HG02870 (cell line): ENCODE results near the gene ALDH3B1.

Experiments used
- ATAC-seq: cut with Tn5 transposase; IDR thresholded peaks from one replicate; pipeline ENCODE4 v1.9.1; 2021; ENCODE audit warnings: mild to moderate bottlenecking, moderate library complexity; ENCODE audit not compliant: unreplicated experiment

The ALDH3B1 gene

DNA sequence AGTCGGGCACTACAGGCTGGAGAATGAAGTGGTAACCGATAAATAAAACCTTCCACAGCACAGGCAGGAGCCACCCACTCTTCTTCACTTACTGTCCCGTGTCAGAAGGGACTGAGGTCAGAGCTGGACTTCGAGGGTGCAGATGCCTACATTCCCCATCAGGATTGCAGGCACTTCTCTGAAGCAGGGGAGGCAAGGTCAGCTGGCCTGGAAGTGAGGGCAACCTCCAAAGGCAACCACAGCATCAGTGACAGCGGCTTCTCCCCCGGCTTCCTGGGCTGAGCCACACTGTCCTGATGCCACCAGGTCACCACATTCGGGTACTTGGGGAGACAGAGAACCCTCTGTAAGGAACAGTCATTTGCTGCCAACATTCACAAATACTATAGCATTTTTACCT lies 51.4 kb downstream of the ALDH3B1 start:
- no peak for ATAC-seq

DNA sequence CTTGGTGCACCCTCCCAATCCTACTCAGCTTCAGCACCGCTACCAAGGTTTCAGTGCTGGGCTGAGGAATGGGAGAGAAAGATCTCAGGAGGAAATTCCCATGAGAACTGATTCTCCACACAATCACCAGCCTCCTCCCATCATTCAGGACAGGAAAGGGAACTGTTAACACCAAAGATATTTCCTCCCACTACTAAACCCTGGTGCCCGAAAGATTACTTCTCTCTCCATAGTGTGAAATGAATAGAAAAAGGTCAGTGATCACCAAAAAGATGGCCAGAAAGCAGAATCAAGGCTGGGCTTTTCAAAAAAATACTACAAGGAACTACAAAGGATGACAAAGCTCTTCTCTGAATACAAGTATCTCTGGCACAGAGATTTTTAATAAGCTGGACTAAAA lies 54.8 kb downstream of the ALDH3B1 start:
- no peak for ATAC-seq

DNA sequence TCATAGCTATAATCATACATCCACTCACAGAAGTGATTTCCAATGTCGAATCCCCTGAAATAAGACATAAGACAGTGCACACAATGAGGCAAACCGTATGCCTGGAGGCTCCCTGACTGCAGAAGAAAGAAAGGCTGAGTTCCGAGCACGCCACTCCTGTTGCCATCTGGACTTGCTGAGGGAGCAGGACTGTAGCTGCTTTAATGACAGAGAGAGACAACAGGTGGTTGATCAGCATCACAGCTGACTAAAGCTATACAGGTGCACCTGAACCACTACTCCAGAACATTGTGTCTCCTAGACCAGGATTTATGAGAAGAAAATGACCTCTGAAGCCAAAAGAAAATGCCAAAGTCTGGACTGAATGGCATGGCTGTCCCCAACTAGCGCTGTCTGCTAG lies 55.7 kb downstream of the ALDH3B1 start:
- ATAC-seq: no peak

DNA sequence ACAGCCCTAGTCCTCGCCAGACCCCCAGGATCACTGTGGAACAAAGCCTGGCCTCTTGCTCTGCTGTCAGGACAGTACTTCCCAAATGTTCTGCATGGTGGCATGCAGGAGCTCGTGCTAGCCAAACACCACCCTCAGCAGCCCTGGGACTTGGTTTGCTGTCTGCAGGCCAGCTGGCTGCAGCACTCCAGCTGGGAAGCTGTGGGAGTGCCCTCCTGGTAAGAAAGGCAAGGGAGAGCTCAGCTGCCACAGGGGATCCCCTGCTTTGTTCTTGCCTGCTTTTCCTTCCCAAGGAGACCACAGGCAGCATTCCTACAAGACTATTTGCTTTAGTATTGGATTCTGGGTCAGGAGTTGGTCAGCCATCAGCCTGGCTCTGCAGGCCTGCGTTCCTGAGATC lies 56.6 kb downstream of the ALDH3B1 start:
- no peak for ATAC-seq

DNA sequence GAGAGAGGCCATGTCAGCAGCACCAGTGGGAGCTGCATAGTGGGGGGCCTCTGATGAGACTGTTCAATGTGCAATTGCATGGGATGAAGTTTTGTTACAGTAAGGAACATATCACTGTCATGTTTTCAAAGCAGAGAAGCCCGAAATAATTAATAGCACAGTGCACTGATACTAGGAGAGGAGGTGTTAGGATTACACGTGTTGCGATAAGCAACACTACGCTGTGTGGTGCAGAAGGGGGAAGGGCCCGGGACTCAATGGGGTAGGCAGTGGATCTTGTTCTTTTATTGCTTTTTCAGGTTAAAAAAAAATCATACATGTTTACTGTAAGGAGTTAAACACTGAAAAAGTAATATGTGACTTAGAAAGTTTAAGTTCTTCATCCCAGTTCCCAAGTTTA lies 57.9 kb downstream of the ALDH3B1 start:
- no peak for ATAC-seq

DNA sequence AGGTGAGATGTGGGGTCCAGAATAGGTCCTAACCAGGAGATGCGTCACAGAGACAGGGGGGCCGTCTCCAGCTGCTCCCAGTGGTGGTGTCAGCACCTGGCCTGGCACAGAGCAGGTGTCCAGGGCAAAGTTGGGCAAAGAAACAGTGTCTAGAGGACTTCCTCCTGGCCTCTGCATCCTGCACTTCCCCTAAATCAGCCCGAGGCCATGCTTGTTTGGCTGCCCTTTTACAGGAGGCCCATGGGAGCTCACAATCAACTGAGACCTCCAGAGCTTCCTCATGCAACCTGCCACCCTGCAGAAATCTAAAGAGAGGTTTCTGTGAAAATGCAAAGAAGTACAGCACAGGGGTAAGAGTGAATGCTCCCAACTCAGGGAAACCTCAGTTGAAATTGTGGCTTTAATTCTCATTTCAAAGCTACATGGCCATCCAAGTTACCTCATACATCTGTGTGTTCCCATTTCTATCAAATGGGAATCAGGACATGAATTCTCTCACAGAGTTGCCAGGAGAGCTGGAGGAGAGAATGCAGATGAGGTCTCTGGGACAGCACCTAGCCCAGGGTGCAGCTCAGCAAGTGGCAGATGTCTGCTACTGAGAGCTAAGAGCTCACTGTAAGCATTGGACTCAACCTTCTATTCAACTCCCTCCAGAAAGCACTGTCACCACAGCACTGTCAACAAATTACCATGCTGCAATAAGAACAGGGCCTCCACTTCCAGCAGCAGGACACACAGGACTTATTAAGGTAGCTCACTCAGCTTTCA lies 61.3 kb downstream of the ALDH3B1 start:
- no peak for ATAC-seq

DNA sequence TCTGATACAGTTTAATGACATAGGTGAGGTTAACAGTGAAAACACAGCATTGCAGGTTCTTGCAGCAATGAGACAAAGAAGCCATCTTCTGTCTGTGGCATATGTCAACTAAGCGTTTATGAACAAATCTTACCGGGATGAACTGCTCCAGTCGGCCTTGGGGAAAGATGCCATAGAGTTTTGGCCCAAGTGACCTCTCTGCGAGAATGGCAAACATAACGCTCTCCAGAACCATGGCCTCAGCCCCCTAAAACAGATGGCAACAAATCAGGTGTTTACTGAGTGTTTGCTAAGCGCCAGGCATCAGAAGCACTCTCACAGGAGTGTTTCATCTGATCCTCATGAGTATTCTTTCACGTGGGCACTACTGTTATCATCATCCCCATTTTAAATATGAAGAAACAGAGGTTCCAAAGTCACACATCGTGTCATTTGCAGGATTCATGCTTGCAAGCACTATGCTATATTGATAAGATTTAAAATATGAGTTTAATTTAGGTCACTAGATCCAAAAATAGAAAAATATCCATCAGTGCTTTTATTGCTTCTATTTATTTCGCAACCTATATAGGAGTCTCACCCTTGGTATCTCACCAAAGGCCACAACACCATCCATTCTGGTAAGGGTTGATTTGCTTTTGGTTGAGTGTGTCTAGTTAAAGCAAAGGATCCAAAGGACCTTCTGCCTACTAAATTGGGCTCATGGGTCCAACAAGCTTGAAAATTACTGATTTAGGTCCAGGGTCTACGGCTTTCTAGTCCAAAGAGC lies 64.6 kb downstream of the ALDH3B1 start:
- no peak for ATAC-seq

DNA sequence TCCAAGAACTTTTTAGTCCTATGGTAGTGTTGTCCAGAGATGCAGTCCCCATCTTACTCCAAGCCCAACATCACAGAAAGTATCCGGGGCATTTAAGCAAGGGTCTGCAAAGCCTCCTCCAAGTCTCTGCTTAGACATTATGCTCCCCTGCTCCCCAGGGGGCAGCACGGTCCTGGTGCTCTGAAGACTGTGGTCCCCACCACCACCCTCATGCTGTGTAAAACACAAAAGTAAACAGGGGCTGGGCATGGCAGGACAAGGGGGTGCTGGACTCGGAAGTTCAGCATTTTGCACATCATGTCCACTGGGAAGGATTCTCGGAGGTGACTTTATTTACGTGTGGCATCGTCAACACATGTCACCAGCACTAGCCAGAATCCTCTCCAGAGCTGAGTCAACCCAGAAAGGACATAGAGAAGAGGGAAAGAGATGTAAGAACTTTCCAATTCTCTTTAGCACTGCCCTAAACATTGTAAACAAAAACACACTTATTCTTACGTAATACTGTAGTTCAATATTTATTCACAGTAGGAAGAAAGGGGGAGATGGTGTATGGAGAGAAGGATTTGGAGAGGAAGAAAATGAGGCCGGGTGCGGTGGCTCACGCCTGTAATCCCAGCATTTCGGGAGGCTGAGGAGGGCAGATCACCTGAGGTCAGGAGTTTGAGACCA lies 66.4 kb downstream of the ALDH3B1 start:
- ATAC-seq: no peak

DNA sequence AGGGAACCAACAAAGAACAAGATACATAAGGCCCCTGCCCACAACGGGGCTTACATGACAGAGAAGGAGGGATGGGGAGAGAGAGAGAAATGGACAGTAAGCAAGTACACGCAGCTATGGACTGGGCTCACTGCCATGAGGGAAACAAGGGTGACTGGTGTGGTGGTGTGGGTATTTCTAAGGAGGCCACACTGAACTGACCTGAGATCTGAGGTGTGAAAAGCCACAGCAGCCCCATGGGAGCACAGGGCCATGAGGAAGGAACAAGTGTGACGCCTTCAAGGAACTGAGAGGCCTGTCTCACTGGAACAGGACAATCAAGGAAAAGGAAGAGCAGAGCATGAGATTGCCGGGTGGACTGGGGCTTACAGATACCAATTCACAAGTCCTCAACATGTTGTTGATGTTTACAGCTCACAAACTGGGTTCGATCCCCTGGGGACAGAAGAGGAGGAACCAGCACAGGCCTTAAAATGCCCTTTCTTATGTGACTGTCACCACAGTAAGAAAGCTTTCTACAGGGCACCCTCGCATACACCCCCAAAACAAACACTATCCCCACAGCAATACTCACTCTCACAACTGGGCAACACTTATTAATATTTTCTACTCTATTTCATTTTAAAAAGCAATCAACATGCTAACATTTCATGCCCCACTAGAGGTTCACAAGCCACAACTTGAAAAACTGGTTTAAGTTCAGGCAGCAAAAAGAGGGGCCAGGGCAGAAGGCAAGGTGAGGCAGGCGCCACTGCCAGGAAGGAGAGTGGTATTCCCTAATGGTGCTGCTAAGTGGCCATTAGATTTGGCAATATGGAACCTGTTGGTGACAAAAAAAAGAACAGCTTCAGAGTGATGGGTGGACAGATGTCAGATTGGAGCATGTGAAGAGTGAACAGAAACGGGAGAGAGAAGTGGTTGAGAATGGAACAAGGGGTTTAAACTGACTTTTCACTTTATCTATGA lies 67.8 kb downstream of the ALDH3B1 start:
- no peak for ATAC-seq
